Testis (tissue), 2 donors: ENCODE measurements around the gene TOX2.

Source experiments
- POLR2A ChIP-seq: fragments of 450-650 bp; IDR thresholded peaks from one replicate; pipeline ENCODE4 v1.6.1; 2017; ENCODE audit warnings: antibody characterized with exemption, mild to moderate bottlenecking, moderate library complexity
- TF ChIP-seq, protein P1 (sequence below), 3 experiments: fragments of 450-650 bp in 2 of 3; fragments of 200-600 bp in 1 of 3; sonication (generic) in 1 of 3; IDR thresholded peaks; one replicate each; pipeline ENCODE4 v1.5.1; 2016 to 2019; ENCODE audit warnings: antibody characterized with exemption in 3 of 3, mild to moderate bottlenecking in 2 of 3, moderate library complexity in 1 of 3

- TF ChIP-seq POLR2A = no peak
- TF ChIP-seq, protein P1, sequence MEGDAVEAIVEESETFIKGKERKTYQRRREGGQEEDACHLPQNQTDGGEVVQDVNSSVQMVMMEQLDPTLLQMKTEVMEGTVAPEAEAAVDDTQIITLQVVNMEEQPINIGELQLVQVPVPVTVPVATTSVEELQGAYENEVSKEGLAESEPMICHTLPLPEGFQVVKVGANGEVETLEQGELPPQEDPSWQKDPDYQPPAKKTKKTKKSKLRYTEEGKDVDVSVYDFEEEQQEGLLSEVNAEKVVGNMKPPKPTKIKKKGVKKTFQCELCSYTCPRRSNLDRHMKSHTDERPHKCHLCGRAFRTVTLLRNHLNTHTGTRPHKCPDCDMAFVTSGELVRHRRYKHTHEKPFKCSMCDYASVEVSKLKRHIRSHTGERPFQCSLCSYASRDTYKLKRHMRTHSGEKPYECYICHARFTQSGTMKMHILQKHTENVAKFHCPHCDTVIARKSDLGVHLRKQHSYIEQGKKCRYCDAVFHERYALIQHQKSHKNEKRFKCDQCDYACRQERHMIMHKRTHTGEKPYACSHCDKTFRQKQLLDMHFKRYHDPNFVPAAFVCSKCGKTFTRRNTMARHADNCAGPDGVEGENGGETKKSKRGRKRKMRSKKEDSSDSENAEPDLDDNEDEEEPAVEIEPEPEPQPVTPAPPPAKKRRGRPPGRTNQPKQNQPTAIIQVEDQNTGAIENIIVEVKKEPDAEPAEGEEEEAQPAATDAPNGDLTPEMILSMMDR (IDR thresholded peaks at IDR 0.05) = no peak
Measured at GRCh38 chr20:43985121-43985520, 70.5 kb downstream of the TOX2 start.
